BLaER1 treated with 17β-estradiol and CSF1 and Interleukin-3, amounts not matched to agents 10 nM and 100 nM (cell line): Measurements from ENCODE around the gene CCDC57.
A peak's percentile ranks its signal among the peaks of the same experiment; 100 is the strongest.

Experiments
- H3K27ac ChIP-seq, 11 experiments: shearing (Covaris generic); formaldehyde crosslinking; 2 replicates each; pipeline ENCODE4 v1.8.1; 2022
- H3K27me3 ChIP-seq, 11 experiments: shearing (Covaris generic); formaldehyde crosslinking; 2 replicates each; pipeline ENCODE4 v1.8.1; 2022
- H3K36me3 ChIP-seq, 11 experiments: shearing (Covaris generic); formaldehyde crosslinking; 2 replicates each; pipeline ENCODE4 v1.8.1; 2022
- H3K4me1 ChIP-seq, 10 experiments: shearing (Covaris generic); formaldehyde crosslinking; 2 replicates each; pipeline ENCODE4 v1.8.1; 2022
- H3K4me2 ChIP-seq, 11 experiments: shearing (Covaris generic); formaldehyde crosslinking; 2 replicates each; pipeline ENCODE4 v1.8.1; 2022
- H3K4me3 ChIP-seq, 10 experiments: shearing (Covaris generic); formaldehyde crosslinking; 2 replicates each; pipeline ENCODE4 v1.8.1; 2022
- H3K9ac ChIP-seq, 11 experiments: shearing (Covaris generic); formaldehyde crosslinking; 2 replicates each; pipeline ENCODE4 v1.8.1; 2022
- H3K9me3 ChIP-seq, 11 experiments: shearing (Covaris generic); formaldehyde crosslinking; replicated peaks in 1 of 11; 2 replicates each; pipeline ENCODE4 v1.8.1; 2022
- H4K20me1 ChIP-seq, 11 experiments: shearing (Covaris generic); formaldehyde crosslinking; 2 replicates each; pipeline ENCODE4 v1.8.1; 2022
- Cebpa-rat ChIP-seq, 11 experiments: shearing (Covaris generic); IDR thresholded peaks; 2 replicates each; pipeline ENCODE4 v1.8.1; 2022

The CCDC57 gene

GRCh38 chr17:82076785-82077591, 135.7 kb downstream of the CCDC57 start:
- Histone ChIP-seq H3K9me3 (no peaks in the 10 kb centered on the region), H3K36me3 (peaks cover 38 to 49% (median 43%) of the 10 kb centered on the region in 11 experiments), H3K27ac (no peak overlapping the region), H3K4me3 (no peak overlapping the region), H3K4me2 (peak overlapping the region in 5 of 11 experiments; percentile 10 to 55 (median 34); a peak in 7 of 22 replicates), H3K9ac (0 out of 22 replicates have a peak overlapping the region, but pooled peaks of 2 of the 11 experiments have one; percentile 8 to 26), H4K20me1 (peaks cover 0 to 57% (median 47%) of the 10 kb centered on the region in 11 experiments; a peak in 19 of 22 replicates), H3K4me1 (peaks cover 0 to 39% (median 14%) of the 10 kb centered on the region in 10 experiments; a peak in 11 of 20 replicates), H3K27me3 (no peaks in the 10 kb centered on the region)
- TF ChIP-seq Cebpa-rat (IDR thresholded peaks at IDR 0.05), result no peak

- H3K27me3 ChIP-seq, result no peaks in the 10 kb centered on the region
- peaks cover 0 to 50% (median 42%) of the 10 kb centered on the region in 11 experiments; a peak in 18 of 22 replicates for H4K20me1 ChIP-seq
- H3K4me1 ChIP-seq, result peaks cover 0 to 39% (median 14%) of the 10 kb centered on the region in 10 experiments; a peak in 11 of 20 replicates
- H3K27ac ChIP-seq, result no peak overlapping the region
- peaks cover 32 to 43% (median 37%) of the 10 kb centered on the region in 11 experiments for H3K36me3 ChIP-seq
- peak overlapping the region in 5 of 11 experiments; percentile 13 to 55 (median 34); a peak in 9 of 22 replicates for H3K4me2 ChIP-seq
- no peaks in the 10 kb centered on the region for H3K9me3 ChIP-seq
- no peak overlapping the region for H3K4me3 ChIP-seq
- no peak for TF ChIP-seq Cebpa-rat (IDR thresholded peaks at IDR 0.05)
- H3K9ac ChIP-seq, result 0 out of 22 replicates have a peak overlapping the region, but pooled peaks of 2 of the 11 experiments have one; percentile 8 to 26
Measured at GRCh38 chr17:82076018-82076784, 136.4 kb downstream of the CCDC57 start.

GRCh38 chr17:82073446-82073845, 139.2 kb downstream of the CCDC57 start:
- TF ChIP-seq Cebpa-rat (IDR thresholded peaks at IDR 0.05), result no peak
- Histone ChIP-seq H3K9ac (no peak overlapping the region), H3K4me1 (peaks cover 0 to 39% (median 14%) of the 10 kb centered on the region in 10 experiments; a peak in 11 of 20 replicates), H4K20me1 (peaks cover 0 to 24% (median 18%) of the 10 kb centered on the region in 11 experiments; a peak in 12 of 22 replicates), H3K27ac (no peak overlapping the region), H3K9me3 (no peaks in the 10 kb centered on the region), H3K4me3 (no peak overlapping the region), H3K4me2 (no peak overlapping the region), H3K27me3 (no peaks in the 10 kb centered on the region), H3K36me3 (peaks cover 7 to 18% (median 12%) of the 10 kb centered on the region in 11 experiments; a peak in 21 of 22 replicates)

GRCh38 chr17:82072827-82073226, 139.8 kb downstream of the CCDC57 start:
- Histone ChIP-seq H3K4me1 (peaks cover 0 to 39% (median 14%) of the 10 kb centered on the region in 10 experiments; a peak in 11 of 20 replicates), H3K4me2 (no peak overlapping the region), H3K27me3 (no peaks in the 10 kb centered on the region), H3K36me3 (peaks cover under 1 to 12% (median 6%) of the 10 kb centered on the region in 11 experiments; a peak in 19 of 22 replicates), H3K9ac (no peak overlapping the region), H3K9me3 (no peaks in the 10 kb centered on the region), H4K20me1 (peaks cover 0 to 18% (median 11%) of the 10 kb centered on the region in 11 experiments; a peak in 12 of 22 replicates), H3K4me3 (no peak overlapping the region), H3K27ac (no peak overlapping the region)
- no peak for TF ChIP-seq Cebpa-rat (IDR thresholded peaks at IDR 0.05)

GRCh38 chr17:82070611-82071010, 142.0 kb downstream of the CCDC57 start:
- TF ChIP-seq Cebpa-rat (IDR thresholded peaks at IDR 0.05), result no peak
- H4K20me1 ChIP-seq, result no peaks in the 10 kb centered on the region
- no peaks in the 10 kb centered on the region for H3K36me3 ChIP-seq
- no peaks in the 10 kb centered on the region for H3K27me3 ChIP-seq
- H3K9me3 ChIP-seq, result no peaks in the 10 kb centered on the region
- H3K9ac ChIP-seq, result no peak overlapping the region
- H3K27ac ChIP-seq, result no peak overlapping the region
- H3K4me3 ChIP-seq, result no peak overlapping the region
- no peak overlapping the region for H3K4me2 ChIP-seq
- H3K4me1 ChIP-seq, result peaks cover 8 to 36% (median 12%) of the 10 kb centered on the region in 10 experiments; a peak in 19 of 20 replicates

GRCh38 chr17:82065638-82066303, 146.9 kb downstream of the CCDC57 start, which contains the start of gene DUS1L:
Gene DUS1L (minus strand): TSS chr17:82065804. CDS start chr17:82065059, 745 bp downstream.
- Histone ChIP-seq H3K4me2 (peak within 1 kb of the TSS; percentile 92 to 100 (median 98)), H3K4me1 (peaks cover 27 to 38% (median 31%) of the 10 kb centered on the region in 10 experiments), H3K27ac (peak within 1 kb of the TSS; percentile 90 to 96 (median 94)), H3K4me3 (peak within 1 kb of the TSS; percentile 84 to 99 (median 98)), H3K36me3 (peaks cover 31 to 39% (median 34%) of the 10 kb centered on the region in 11 experiments), H4K20me1 (peaks cover 0 to 43% (median 37%) of the 10 kb centered on the region in 11 experiments; a peak in 17 of 22 replicates), H3K27me3 (no peaks in the 10 kb centered on the region), H3K9me3 (no peaks in the 10 kb centered on the region), H3K9ac (peak within 1 kb of the TSS; percentile 94 to 99 (median 97))
- no peak for TF ChIP-seq Cebpa-rat (IDR thresholded peaks at IDR 0.05)

- Histone ChIP-seq H4K20me1 (peaks cover 0 to 49% (median 43%) of the 10 kb centered on the region in 11 experiments; a peak in 18 of 22 replicates), H3K9me3 (no peaks in the 10 kb centered on the region), H3K4me1 (peaks cover 27 to 42% (median 36%) of the 10 kb centered on the region in 10 experiments), H3K36me3 (peaks cover 37 to 44% (median 40%) of the 10 kb centered on the region in 11 experiments), H3K9ac (peak overlapping the region; percentile 94 to 99 (median 97)), H3K4me2 (peak overlapping the region; percentile 92 to 100 (median 98)), H3K27me3 (no peaks in the 10 kb centered on the region), H3K4me3 (peak overlapping the region; percentile 84 to 99 (median 98)), H3K27ac (peak overlapping the region; percentile 90 to 96 (median 94))
- no peak for TF ChIP-seq Cebpa-rat (IDR thresholded peaks at IDR 0.05)
Measured at GRCh38 chr17:82065193-82065637, 147.4 kb downstream of the CCDC57 start.
